Lung (tissue), 12 donors: ENCODE data around the gene KNG1. TPM values are rescaled to one million over a fixed set of nuclear protein-coding genes. Genes with fewer than 3 reads are reported as not detected.

Source experiments
- ATAC-seq: fragments of 200-7000 bp; cut with Tn5 transposase; one replicate; pipeline ENCODE4 v1.9.1; 2020; ENCODE audit warnings: moderate number of reproducible peaks; ENCODE audit not compliant: insufficient read depth, low FRiP score
- DNase-seq, 3 donors: peaks; one replicate each; pipeline ENCODE4 v3.0.0-alpha.2; 2013 to 2017
- H3K27ac ChIP-seq, 2 donors: one replicate each; pipeline ENCODE4 v1.5.1; 2013; ENCODE audit warnings: mild to moderate bottlenecking in 2 of 2, moderate library complexity in 2 of 2, control low read depth in 1 of 2, inconsistent platforms in 1 of 2, low read depth in 1 of 2, low read length in 1 of 2
- H3K27me3 ChIP-seq, 3 donors: one replicate each; pipeline ENCODE4 v1.5.1; 2013; ENCODE audit warnings: low read length in 2 of 3; ENCODE audit not compliant: control insufficient read depth in 3 of 3, insufficient read depth in 3 of 3
- H3K36me3 ChIP-seq, 4 donors: one replicate each; pipeline ENCODE4 v1.5.1; 2013; ENCODE audit warnings: low read length in 4 of 4, mild to moderate bottlenecking in 1 of 4, moderate library complexity in 1 of 4; ENCODE audit not compliant: control insufficient read depth in 4 of 4, insufficient read depth in 4 of 4
- H3K4me1 ChIP-seq, 5 donors: one replicate each; pipeline ENCODE4 v1.5.1; 2013; ENCODE audit warnings: low read length in 5 of 5, mild to moderate bottlenecking in 2 of 5, moderate library complexity in 1 of 5; ENCODE audit not compliant: control insufficient read depth in 5 of 5, insufficient read depth in 5 of 5
- H3K4me3 ChIP-seq: one replicate; pipeline ENCODE4 v1.5.1; 2013; ENCODE audit warnings: mild to moderate bottlenecking, control low read depth, moderate library complexity
- H3K9ac ChIP-seq, 2 donors: one replicate each; pipeline ENCODE4 v1.5.1; 2013; ENCODE audit warnings: low read length in 2 of 2, control low read depth in 1 of 2; ENCODE audit not compliant: insufficient read depth in 1 of 2
- H3K9me3 ChIP-seq, 4 donors: one replicate each; pipeline ENCODE4 v1.5.1; 2013; ENCODE audit warnings: low read length in 3 of 4, mild to moderate bottlenecking in 1 of 4, moderate library complexity in 1 of 4; ENCODE audit not compliant: control insufficient read depth in 4 of 4, insufficient read depth in 3 of 4
- CTCF ChIP-seq: IDR thresholded peaks from 2 replicates; pipeline ENCODE4 v1.5.1; 2012; ENCODE audit warnings: mild to moderate bottlenecking; ENCODE audit errors: control extremely low read depth, extremely low read depth
- WGBS, 2 donors: extraction: QIAGEN DNeasy Blood & Tissue Kit; methylation state at CpG; one replicate each; pipeline ENCODE4 v1.1.7; 2013; 5-methylcytosine and 5-hydroxymethylcytosine counted together
- polyA plus RNA-seq, 2 donors: library from polyadenylated mRNA; stranded (reverse); fragments of 200-250 nt; gene quantifications; one replicate each; pipeline ENCODE4 v1.2.1, GENCODE V29; 2013
- total RNA-seq, 2 donors: library from RNA; depleted of rRNA in 1 of 2; stranded (reverse); fragments of >200 nt in 1 of 2; gene quantifications; one replicate each; pipeline ENCODE4 v1.2.1, GENCODE V29; 2014 to 2021
- donor health status: control.
- donor health status: control.
- donor health status: Bipolar disorder and iron deficiency.
- donor health status: healthy.
- donor health status: DM: yes; HTN: yes; CAD: no.

KNG1 gene
- total and polyA plus RNA-seq, 4 donors = 0.07 to 0.23 (median 0.13) TPM

DNA sequence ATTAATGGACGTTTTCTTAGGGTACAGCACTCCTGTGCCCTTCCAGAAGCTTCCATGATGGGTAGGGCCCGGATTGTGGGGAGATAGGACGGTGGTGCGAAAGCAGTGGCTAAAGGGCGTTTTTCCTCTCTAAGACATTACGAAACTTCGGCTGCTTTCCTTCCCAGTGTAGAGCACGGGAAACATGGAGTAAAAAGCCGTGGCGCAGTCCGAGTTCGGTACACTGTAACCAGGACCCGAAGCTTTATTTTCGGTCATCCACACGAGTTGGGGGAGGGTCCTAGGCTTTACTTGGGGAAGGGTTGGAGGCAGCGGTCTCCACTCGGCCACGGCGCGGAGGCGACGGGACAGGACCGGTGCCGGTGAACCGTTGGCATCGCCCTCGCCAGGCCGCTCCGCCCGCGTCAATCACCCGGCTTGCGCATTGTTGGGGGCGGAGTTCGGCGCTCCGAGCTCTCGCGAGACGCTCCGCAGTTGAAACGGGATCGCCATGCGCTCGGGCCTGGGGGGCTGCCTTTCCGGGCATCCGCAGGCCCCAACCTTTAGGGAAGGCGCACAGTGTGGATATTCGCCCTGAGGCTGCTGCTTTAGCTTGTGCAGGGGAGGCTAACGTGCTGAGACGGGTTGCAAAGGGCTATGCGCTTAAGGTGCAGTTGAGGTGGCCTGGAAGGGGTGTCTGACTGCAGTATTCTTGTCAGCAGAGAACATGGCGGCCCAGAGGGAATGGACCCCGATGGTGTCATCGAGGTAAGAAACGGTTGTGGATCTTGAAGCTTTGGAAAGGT lies 66.8 kb downstream of the KNG1 start:
- ATAC-seq (peak; percentile 81), DNase-seq (peak; percentile 85 to 91 (median 87))
- Histone ChIP-seq H3K9me3 (no peaks in the 10 kb centered on the region), H3K4me1 (peaks cover 0 to 46% (median 11%) of the 10 kb centered on the region in 5 donors), H3K27me3 (no peaks in the 10 kb centered on the region), H3K36me3 (peaks cover 20 to 54% (median 43%) of the 10 kb centered on the region in 4 donors), H3K4me3 (peak overlapping the region; percentile 86), H3K9ac (peak overlapping the region; percentile 100), H3K27ac (peak overlapping the region; percentile 93 to 98)
- TF ChIP-seq CTCF = no peak
- WGBS, 2 donors = 0 to 1% methylated on average over 56 of the region's 56 CpGs

GRCh38 chr3:186784820-186785494 lies 67.8 kb downstream of the KNG1 start:
- no peaks in the 10 kb centered on the region for H3K27me3 ChIP-seq
- H3K36me3 ChIP-seq = peaks cover 24 to 60% (median 47%) of the 10 kb centered on the region in 4 donors
- TF ChIP-seq CTCF = no peak
- 12 to 16% methylated on average over 7 of the region's 7 CpGs for WGBS, 2 donors
- ATAC-seq (no peak), DNase-seq (no peak)
- no peaks in the 10 kb centered on the region for H3K9me3 ChIP-seq
- H3K4me1 ChIP-seq = peaks cover 0 to 46% (median 11%) of the 10 kb centered on the region in 5 donors
- peak overlapping the region; percentile 100 for H3K9ac ChIP-seq
- peak overlapping the region; percentile 86 for H3K4me3 ChIP-seq
- H3K27ac ChIP-seq = no peak overlapping the region

DNA sequence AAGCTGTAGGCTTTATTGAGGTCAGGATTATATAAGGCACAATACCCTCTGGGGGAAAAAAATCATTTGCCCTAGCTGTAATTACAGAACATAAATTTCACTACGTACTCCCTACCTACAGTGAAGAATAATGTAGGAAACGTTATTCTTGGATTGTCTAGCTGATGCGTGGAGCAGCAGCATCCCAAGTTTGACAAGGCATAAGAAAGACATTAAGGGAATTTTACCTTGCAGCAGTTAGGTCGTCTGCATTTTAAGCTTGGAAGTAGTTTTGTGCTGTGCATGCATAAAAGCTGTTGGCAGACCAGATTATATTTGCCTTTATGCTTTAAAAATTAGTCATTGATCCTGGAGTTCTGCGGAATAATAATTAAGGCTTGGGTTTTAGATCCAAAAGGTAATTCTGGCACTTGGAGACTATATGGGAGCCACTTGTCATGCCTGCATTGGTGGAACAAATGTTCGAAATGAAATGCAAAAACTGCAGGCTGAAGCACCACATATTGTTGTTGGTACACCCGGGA lies 68.4 kb downstream of the KNG1 start:
- H3K36me3 ChIP-seq = peaks cover 24 to 60% (median 51%) of the 10 kb centered on the region in 4 donors
- ATAC-seq (no peak), DNase-seq (no peak)
- peaks cover 0 to 46% (median 11%) of the 10 kb centered on the region in 5 donors for H3K4me1 ChIP-seq
- no peaks in the 10 kb centered on the region for H3K9me3 ChIP-seq
- H3K27me3 ChIP-seq = no peaks in the 10 kb centered on the region
- peak overlapping the region; percentile 75 to 100 for H3K9ac ChIP-seq
- TF ChIP-seq CTCF = no peak
- H3K4me3 ChIP-seq = peak overlapping the region; percentile 86
- 24 to 41% methylated on average over 7 of the region's 7 CpGs for WGBS, 2 donors
- H3K27ac ChIP-seq = no peak overlapping the region
